Measurements from ENCODE around the gene STAG1.
A peak's percentile ranks its signal among the peaks of the same experiment; 100 is the strongest.

Gene STAG1

DNA sequence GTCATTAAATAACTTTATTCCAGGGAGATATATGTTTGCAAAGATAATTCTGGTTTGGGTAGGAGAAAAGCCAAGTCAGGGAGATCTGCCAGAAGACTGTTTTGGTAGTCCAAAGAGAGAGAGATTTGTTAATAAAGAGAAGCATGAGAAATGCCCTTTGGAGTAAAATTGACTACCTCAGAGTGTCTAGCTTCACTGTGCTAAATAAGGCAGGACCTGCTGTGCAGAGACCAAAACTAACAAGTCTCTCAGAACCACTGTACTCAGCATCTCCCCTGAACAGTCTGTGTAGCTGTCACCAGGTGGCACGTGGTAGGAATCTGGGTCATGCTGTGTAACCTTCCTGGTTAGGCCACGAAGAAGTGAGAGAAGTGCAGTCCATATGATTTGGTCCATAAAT lies 35.2 kb upstream of the STAG1 start:
- TF ChIP-seq, protein P1, sequence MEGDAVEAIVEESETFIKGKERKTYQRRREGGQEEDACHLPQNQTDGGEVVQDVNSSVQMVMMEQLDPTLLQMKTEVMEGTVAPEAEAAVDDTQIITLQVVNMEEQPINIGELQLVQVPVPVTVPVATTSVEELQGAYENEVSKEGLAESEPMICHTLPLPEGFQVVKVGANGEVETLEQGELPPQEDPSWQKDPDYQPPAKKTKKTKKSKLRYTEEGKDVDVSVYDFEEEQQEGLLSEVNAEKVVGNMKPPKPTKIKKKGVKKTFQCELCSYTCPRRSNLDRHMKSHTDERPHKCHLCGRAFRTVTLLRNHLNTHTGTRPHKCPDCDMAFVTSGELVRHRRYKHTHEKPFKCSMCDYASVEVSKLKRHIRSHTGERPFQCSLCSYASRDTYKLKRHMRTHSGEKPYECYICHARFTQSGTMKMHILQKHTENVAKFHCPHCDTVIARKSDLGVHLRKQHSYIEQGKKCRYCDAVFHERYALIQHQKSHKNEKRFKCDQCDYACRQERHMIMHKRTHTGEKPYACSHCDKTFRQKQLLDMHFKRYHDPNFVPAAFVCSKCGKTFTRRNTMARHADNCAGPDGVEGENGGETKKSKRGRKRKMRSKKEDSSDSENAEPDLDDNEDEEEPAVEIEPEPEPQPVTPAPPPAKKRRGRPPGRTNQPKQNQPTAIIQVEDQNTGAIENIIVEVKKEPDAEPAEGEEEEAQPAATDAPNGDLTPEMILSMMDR (IDR thresholded peaks at IDR 0.05; ENCODE audit: low read depth, low read length) = no peak
- Histone ChIP-seq H3K9me3 (ENCODE audit: severe bottlenecking) (no peaks in the 10 kb centered on the region), H3K36me3 (no peaks in the 10 kb centered on the region), H3K27me3 (ENCODE audit: insufficient read depth, low read depth, severe bottlenecking) (no peaks in the 10 kb centered on the region), H3K27ac (no peak overlapping the region), H3K4me3 (ENCODE audit: low read depth, low read length) (no peak overlapping the region)
- DNase-seq = peak; percentile 14

DNA sequence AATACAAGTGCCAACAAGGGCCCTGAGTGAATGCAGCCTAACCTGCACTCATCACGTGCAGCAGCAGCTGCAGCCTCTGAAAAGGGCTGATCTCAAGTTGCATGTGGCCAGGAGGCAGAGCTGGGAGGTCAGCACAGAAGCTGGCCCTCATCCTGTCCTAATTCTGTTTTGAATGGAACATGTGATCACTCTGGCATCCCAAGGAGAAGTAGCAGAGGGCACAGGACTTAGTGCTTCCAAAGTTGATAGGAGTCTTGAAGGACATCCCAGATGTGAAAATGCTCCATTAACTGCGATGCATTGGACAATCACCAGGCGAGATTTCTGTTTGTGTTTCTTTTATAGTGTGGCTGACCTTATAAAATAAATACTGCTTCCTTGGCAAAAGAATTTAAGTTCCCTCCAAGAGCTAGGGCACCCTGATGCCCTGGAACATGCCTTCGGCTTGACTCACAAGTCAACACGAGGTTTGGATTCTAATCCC lies 31.6 kb upstream of the STAG1 start:
- Histone ChIP-seq H3K4me3 (ENCODE audit: low read depth, low read length) (no peak overlapping the region), H3K9me3 (ENCODE audit: severe bottlenecking) (peaks cover 3% of the 10 kb centered on the region), H3K27me3 (ENCODE audit: insufficient read depth, low read depth, severe bottlenecking) (no peaks in the 10 kb centered on the region), H3K27ac (no peak overlapping the region), H3K36me3 (no peaks in the 10 kb centered on the region)
- DNase-seq = no peak
- TF ChIP-seq, protein P1 (IDR thresholded peaks at IDR 0.05; ENCODE audit: low read depth, low read length) = no peak

DNA sequence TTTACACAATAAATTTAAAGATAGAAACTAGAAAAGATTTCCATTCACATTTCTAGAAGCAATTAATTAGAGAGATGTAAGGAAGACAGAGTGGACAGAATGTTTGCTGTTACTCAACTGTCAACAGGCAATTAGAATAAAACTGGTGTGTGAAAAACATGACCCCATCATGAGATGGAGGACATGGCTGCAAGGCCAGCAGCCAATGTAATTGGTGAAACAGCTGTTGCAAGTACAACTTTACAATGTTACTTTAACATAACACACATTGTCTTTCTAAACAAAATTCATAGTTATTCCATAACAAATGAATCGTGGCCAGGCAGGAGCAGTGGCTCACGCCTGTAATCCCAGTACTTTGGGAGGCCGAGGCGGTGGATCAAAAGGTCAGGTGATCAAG lies 28.6 kb upstream of the STAG1 start:
- Histone ChIP-seq H3K9me3 (ENCODE audit: severe bottlenecking) (peaks cover 3% of the 10 kb centered on the region), H3K4me3 (ENCODE audit: low read depth, low read length) (no peak overlapping the region), H3K27me3 (ENCODE audit: insufficient read depth, low read depth, severe bottlenecking) (no peaks in the 10 kb centered on the region), H3K36me3 (no peaks in the 10 kb centered on the region), H3K27ac (no peak overlapping the region)
- DNase-seq = no peak
- TF ChIP-seq, protein P1 (IDR thresholded peaks at IDR 0.05; ENCODE audit: low read depth, low read length) = no peak

DNA sequence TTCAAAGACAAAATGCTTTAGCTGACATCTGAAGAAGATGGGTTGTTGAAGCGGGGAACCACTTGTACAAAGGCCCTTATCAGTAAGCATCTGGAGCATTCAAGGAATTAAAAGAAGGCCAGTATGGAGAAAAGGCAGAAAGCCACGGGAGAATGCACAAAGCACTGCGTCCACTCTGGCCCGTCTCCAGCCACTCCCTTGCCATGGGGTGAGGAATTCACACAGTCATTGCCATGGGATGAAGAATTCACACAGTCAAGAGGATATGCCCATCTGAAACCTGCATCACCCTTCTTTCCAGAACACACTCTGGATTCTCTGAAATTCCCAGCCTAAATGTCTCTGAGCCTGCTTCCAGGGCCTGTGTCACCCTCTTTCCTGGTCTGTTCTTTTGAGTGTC lies 26.7 kb upstream of the STAG1 start:
- Histone ChIP-seq H3K36me3 (no peaks in the 10 kb centered on the region), H3K27me3 (ENCODE audit: insufficient read depth, low read depth, severe bottlenecking) (no peaks in the 10 kb centered on the region), H3K27ac (no peak overlapping the region), H3K4me3 (ENCODE audit: low read depth, low read length) (no peak overlapping the region), H3K9me3 (ENCODE audit: severe bottlenecking) (peaks cover 3% of the 10 kb centered on the region)
- no peak for DNase-seq
- TF ChIP-seq, protein P1 (IDR thresholded peaks at IDR 0.05; ENCODE audit: low read depth, low read length) = no peak

DNA sequence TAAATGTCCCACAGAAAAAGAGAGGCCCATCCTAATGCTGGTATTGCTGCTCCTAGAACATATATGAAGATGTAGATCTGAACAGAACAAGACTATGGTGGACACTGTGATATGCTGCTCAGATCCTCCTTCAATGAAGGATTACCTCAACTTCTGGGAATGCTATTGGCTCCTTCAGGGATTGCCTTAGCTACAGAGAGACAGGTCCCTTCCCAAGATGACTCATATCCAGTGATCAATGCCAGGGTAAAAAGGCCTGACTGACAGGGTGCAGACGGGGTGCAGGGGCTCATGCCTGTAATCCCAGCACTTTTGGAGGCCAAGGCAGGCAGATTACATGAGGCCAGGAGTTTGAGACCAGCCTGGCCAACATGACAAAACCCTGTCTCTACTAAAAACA lies 20.5 kb upstream of the STAG1 start:
- H3K9me3 ChIP-seq (ENCODE audit: severe bottlenecking) = no peaks in the 10 kb centered on the region
- no peak overlapping the region for H3K27ac ChIP-seq
- no peaks in the 10 kb centered on the region for H3K36me3 ChIP-seq
- no peaks in the 10 kb centered on the region for H3K27me3 ChIP-seq (ENCODE audit: insufficient read depth, low read depth, severe bottlenecking)
- DNase-seq = no peak
- TF ChIP-seq, protein P1 (IDR thresholded peaks at IDR 0.05; ENCODE audit: low read depth, low read length) = no peak
- no peak overlapping the region for H3K4me3 ChIP-seq (ENCODE audit: low read depth, low read length)
